Prostate gland (tissue), 2 donors: ENCODE results near the gene PIP5K1C.

Source experiments
- POLR2AphosphoS5 ChIP-seq: sonication (generic); formaldehyde crosslinking; IDR thresholded peaks from one replicate; pipeline ENCODE4 v1.6.1; 2017; ENCODE audit warnings: antibody characterized with exemption
- TF ChIP-seq, protein P1 (sequence below), 4 experiments: fragments of 200-600 bp in 2 of 4; fragments of 450-650 bp in 2 of 4; sonication (generic) in 2 of 4; IDR thresholded peaks; 1 replicate in 3 of 4; 2 replicates in 1 of 4; pipeline ENCODE4 v1.5.1; 2016 to 2019; ENCODE audit warnings: antibody characterized with exemption in 4 of 4, mild to moderate bottlenecking in 2 of 4, moderate library complexity in 2 of 4

- no peak for TF ChIP-seq POLR2AphosphoS5
- TF ChIP-seq, protein P1, sequence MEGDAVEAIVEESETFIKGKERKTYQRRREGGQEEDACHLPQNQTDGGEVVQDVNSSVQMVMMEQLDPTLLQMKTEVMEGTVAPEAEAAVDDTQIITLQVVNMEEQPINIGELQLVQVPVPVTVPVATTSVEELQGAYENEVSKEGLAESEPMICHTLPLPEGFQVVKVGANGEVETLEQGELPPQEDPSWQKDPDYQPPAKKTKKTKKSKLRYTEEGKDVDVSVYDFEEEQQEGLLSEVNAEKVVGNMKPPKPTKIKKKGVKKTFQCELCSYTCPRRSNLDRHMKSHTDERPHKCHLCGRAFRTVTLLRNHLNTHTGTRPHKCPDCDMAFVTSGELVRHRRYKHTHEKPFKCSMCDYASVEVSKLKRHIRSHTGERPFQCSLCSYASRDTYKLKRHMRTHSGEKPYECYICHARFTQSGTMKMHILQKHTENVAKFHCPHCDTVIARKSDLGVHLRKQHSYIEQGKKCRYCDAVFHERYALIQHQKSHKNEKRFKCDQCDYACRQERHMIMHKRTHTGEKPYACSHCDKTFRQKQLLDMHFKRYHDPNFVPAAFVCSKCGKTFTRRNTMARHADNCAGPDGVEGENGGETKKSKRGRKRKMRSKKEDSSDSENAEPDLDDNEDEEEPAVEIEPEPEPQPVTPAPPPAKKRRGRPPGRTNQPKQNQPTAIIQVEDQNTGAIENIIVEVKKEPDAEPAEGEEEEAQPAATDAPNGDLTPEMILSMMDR (IDR thresholded peaks at IDR 0.05) = no peak
Measured at GRCh38 chr19:3658870-3659745, 41.2 kb downstream of the PIP5K1C start.
